Stimulated activated CD8-positive, alpha-beta memory T cell treated with anti-CD3 and anti-CD28 coated beads, Interleukin-12 subunit alpha, Interleukin-12 subunit beta, amount 100 ng/mL, for 24 hours (primary cell): ENCODE measurements around the gene FAM3C.
"Not testable (repeated sequence)": the region's sequence is repeated elsewhere in the genome, so short reads cannot be mapped to it uniquely, and the experiment has no call there.

Experiments
- DNase-seq: peaks from one replicate; pipeline ENCODE4 v3.0.0-alpha.2; 2020; ENCODE audit errors: extremely low read depth

FAM3C gene

GRCh38 chr7:121331048-121331447 is 65.1 kb downstream of the FAM3C start:
- DNase-seq: no peak

GRCh38 chr7:121330053-121330833 is 65.9 kb downstream of the FAM3C start:
- DNase-seq: no peak

GRCh38 chr7:121329191-121330052 is 66.7 kb downstream of the FAM3C start:
- no peak for DNase-seq

- no peak for DNase-seq
Measured at GRCh38 chr7:121328508-121329190, 67.5 kb downstream of the FAM3C start, which contains the start of gene WNT16. WNT16 (plus strand) TSS chr7:121329000; CDS start chr7:121329293, 293 bp downstream.

- DNase-seq: no peak
Measured at GRCh38 chr7:121327671-121328070, 68.4 kb downstream of the FAM3C start.

- no peak for DNase-seq
Measured at GRCh38 chr7:121323515-121324302, 72.4 kb downstream of the FAM3C start.

GRCh38 chr7:121322460-121322859 is 73.6 kb downstream of the FAM3C start:
- no peak for DNase-seq

GRCh38 chr7:121315170-121315569 is 80.9 kb downstream of the FAM3C start:
- not testable (repeated sequence) for DNase-seq

GRCh38 chr7:121313793-121314676 is 82.1 kb downstream of the FAM3C start:
- DNase-seq: no peak

- DNase-seq: no peak
Measured at GRCh38 chr7:121313220-121313792, 82.8 kb downstream of the FAM3C start.

- DNase-seq: no peak
Measured at GRCh38 chr7:121307021-121307574, 89.0 kb downstream of the FAM3C start.

GRCh38 chr7:121306565-121306964 is 89.5 kb downstream of the FAM3C start:
- no peak for DNase-seq

- DNase-seq: no peak
Measured at GRCh38 chr7:121305109-121305508, 91.0 kb downstream of the FAM3C start.

GRCh38 chr7:121304102-121304658 is 91.9 kb downstream of the FAM3C start:
- no peak for DNase-seq

GRCh38 chr7:121303422-121304101 is 92.5 kb downstream of the FAM3C start:
- DNase-seq: no peak

GRCh38 chr7:121302214-121302745 is 93.8 kb downstream of the FAM3C start:
- DNase-seq: no peak

- DNase-seq: no peak
Measured at GRCh38 chr7:121301446-121302213, 94.5 kb downstream of the FAM3C start.
